Measurements from ENCODE around the gene NELFCD. TPM values are rescaled to one million over a fixed set of nuclear protein-coding genes. Genes with fewer than 3 reads are reported as not detected.

Gene NELFCD
- total and polyA plus RNA-seq, 9 of the 15 experiments (the other 6 are each of a cell fraction or from before 2014, with no cell fraction given) = 11.7 to 163 (median 96.5) TPM

DNA sequence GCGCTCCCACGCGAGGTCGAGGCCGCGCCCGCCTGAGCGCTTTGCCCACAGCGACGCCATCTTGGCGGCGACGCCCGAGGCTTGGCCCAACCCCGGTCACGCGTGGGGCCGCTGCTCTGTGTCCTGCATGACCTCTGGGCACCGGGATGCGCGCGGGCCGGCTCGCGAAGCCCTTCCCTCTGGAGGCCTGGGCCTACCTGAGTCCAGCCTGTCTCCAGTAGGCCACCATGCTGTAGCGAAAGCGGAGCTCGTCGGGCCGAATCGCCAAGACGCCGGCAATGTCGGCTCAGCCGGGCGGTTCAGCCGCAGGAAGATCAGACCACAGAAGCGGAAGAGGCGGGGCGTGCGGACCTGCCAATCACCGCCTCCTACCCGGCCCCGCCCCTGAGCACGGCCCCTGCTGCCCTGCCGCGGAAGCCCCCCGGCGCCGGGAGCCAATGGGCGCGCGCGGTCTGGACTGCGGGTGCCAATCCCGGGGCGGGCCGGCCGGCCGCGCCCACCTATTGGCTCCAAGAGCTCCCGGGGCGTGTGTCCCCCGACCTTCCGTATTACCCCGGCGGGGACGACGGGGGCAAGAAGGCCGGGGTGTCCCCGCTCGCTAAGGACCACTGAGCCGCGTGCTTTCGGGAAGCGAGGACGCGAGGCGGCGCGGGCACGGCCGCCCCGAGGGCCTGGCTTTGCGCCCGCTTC, 51.1 kb downstream of the NELFCD start, which contains the start of gene ATP5F1E (continued):
- no peak for TF ChIP-seq NFE2L1 (tag; IDR thresholded peaks at IDR 0.05; ENCODE audit: borderline replicate concordance, low read depth)
- peak; percentile 96 for TF ChIP-seq ZNF41 (CRISPR knock-in tag; conservative IDR thresholded peaks at IDR 0.05)
- TF ChIP-seq BRD9 (IDR thresholded peaks at IDR 0.05; ENCODE audit: low read depth, partially characterized antibody) = no peak
- TF ChIP-seq, protein P1, sequence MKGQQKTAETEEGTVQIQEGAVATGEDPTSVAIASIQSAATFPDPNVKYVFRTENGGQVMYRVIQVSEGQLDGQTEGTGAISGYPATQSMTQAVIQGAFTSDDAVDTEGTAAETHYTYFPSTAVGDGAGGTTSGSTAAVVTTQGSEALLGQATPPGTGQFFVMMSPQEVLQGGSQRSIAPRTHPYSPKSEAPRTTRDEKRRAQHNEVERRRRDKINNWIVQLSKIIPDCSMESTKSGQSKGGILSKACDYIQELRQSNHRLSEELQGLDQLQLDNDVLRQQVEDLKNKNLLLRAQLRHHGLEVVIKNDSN (CRISPR knock-in tag; IDR thresholded peaks at IDR 0.05) = peak; percentile 25; the same call in 1 of the 2 replicates
- no peak for TF ChIP-seq MLX (CRISPR knock-in tag; conservative IDR thresholded peaks at IDR 0.05)
- TF ChIP-seq, protein P2, sequence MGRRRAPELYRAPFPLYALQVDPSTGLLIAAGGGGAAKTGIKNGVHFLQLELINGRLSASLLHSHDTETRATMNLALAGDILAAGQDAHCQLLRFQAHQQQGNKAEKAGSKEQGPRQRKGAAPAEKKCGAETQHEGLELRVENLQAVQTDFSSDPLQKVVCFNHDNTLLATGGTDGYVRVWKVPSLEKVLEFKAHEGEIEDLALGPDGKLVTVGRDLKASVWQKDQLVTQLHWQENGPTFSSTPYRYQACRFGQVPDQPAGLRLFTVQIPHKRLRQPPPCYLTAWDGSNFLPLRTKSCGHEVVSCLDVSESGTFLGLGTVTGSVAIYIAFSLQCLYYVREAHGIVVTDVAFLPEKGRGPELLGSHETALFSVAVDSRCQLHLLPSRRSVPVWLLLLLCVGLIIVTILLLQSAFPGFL (CRISPR knock-in tag; IDR thresholded peaks at IDR 0.05) = peak; percentile 86; the same call in 1 of the 2 replicates
- TF ChIP-seq, protein P3, sequence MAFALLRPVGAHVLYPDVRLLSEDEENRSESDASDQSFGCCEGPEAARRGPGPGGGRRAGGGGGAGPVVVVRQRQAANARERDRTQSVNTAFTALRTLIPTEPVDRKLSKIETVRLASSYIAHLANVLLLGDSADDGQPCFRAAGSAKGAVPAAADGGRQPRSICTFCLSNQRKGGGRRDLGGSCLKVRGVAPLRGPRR (CRISPR knock-in tag; IDR thresholded peaks at IDR 0.05) = peak; percentile 97
- TF ChIP-seq PRDM10 (IDR thresholded peaks at IDR 0.05; ENCODE audit: partially characterized antibody) = peak; percentile 51
- TF ChIP-seq SMAD1 (IDR thresholded peaks at IDR 0.05; ENCODE audit: low read depth, low read length, partially characterized antibody) = no peak
- peak; percentile 94 for TF ChIP-seq ZNF449 (CRISPR knock-in tag; IDR thresholded peaks at IDR 0.05)
- TF ChIP-seq TCFL5 (CRISPR knock-in tag; conservative IDR thresholded peaks at IDR 0.05) = peak; percentile 86
- TF ChIP-seq TBL1XR1 (IDR thresholded peaks at IDR 0.05; ENCODE audit: low read length in 2 of 2) = no peak
- no peak; the same call in 1 of the 2 replicates for TF ChIP-seq HMG20B (CRISPR knock-in tag; IDR thresholded peaks at IDR 0.05)
- no peak for TF ChIP-seq KAT8 (IDR thresholded peaks at IDR 0.05; ENCODE audit: low read depth)
- TF ChIP-seq EWSR1 (IDR thresholded peaks at IDR 0.05; ENCODE audit: borderline replicate concordance, low read depth, partially characterized antibody) = no peak
- TF ChIP-seq NCOA4 (IDR thresholded peaks at IDR 0.05; ENCODE audit: partially characterized antibody) = no peak
- TF ChIP-seq, protein P4, sequence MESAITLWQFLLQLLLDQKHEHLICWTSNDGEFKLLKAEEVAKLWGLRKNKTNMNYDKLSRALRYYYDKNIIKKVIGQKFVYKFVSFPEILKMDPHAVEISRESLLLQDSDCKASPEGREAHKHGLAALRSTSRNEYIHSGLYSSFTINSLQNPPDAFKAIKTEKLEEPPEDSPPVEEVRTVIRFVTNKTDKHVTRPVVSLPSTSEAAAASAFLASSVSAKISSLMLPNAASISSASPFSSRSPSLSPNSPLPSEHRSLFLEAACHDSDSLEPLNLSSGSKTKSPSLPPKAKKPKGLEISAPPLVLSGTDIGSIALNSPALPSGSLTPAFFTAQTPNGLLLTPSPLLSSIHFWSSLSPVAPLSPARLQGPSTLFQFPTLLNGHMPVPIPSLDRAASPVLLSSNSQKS (CRISPR knock-in tag; IDR thresholded peaks at IDR 0.05) = no peak
- TF ChIP-seq SMARCA4 (IDR thresholded peaks at IDR 0.05) = no peak
